ENCODE data around the gene SYT8. TPM values are rescaled to one million over a fixed set of nuclear protein-coding genes. Genes with fewer than 3 reads are reported as not detected.
"Not testable (repeated sequence)": the region's sequence is repeated elsewhere in the genome, so short reads cannot be mapped to it uniquely, and the experiment has no call there.

SYT8 gene
- total RNA-seq, 5 donors from 2014 or later (not counting 1 experiment from before 2014, with no cell fraction given), result not detected

DNA sequence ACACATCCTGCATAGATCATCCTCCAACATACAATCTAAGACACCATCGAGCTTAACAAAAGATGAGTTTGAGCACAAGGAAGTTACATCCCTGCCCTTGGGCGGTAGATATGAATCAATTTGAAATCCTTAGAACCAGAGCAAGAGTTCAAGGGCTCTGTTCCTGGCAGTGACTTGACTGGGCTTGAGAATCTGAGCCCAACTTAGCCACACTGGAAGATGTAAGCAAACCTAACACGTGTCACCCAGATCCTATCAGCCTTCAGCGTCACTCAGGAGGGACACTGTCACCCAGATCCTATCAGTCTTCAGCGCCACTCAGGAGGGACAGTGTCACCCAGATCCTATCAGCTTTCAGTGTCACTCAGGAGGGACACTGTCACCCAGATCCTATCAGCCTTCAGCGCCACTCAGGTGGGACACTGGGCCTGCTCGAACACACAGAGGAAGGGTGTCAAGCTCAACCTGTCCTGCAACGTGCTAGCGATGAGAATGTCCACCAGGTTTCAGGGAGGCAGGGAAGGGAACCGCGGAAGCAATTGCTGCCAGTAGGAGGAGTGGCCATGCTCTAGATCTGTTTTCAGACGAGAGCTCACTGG lies 38.3 kb upstream of the SYT8 start:
- Mint-ChIP-seq H3K27ac (no peak overlapping the region), H3K4me1 (peaks cover 0 to 7% (median 6%) of the 10 kb centered on the region in 3 donors), H3K4me3 (no peak overlapping the region), H3K36me3 (peaks cover 2% of the 10 kb centered on the region), H3K9me3 (peaks cover 0 to 6% (median 0%) of the 10 kb centered on the region in 3 donors), H3K27me3 (peaks cover 18 to 35% of the 10 kb centered on the region in 2 donors)
- no peak overlapping the region for H3K27ac ChIP-seq (ENCODE audit: low read length)
- WGBS (ENCODE audit: insufficient coverage), result 80% methylated on average over 12 of the region's 12 CpGs
- ChIA-PET POLR2A (interaction anchor here in 1 of 2 donors (0.5 kb wide), 1 partner anchor 10 kb away, joined by 4 read pairs; no protein-coding TSS in a partner anchor), CTCF (no interaction called here)
- no peaks in the 10 kb centered on the region for H3K36me3 ChIP-seq (ENCODE audit: control insufficient read depth in 2 of 2, extremely low read depth in 1 of 2, insufficient read depth in 1 of 2, low read length in 1 of 2)
- no peak overlapping the region for H3K4me3 ChIP-seq (ENCODE audit: control insufficient read depth in 1 of 2, extremely low read depth in 1 of 2, low read length in 1 of 2)
- H3K9me3 ChIP-seq, result no peaks in the 10 kb centered on the region
- ATAC-seq (replicated peaks in 1 of 4), result no peak
- no peak for DNase-seq
- H3K27me3 ChIP-seq (replicated peaks in 1 of 2; ENCODE audit: control insufficient read depth in 2 of 2, extremely low read depth in 1 of 2, insufficient read depth in 2 of 2, low read length in 1 of 2), result peaks cover 0 to 30% of the 10 kb centered on the region in 2 experiments
- H3K4me1 ChIP-seq (ENCODE audit: control insufficient read depth in 1 of 2, extremely low read depth in 1 of 2, insufficient read depth in 2 of 2, low read length in 2 of 2), result peaks cover 0 to 4% of the 10 kb centered on the region in 2 experiments

GRCh38 chr11:1797391-1798125 lies 37.2 kb upstream of the SYT8 start:
- Histone ChIP-seq H3K27me3 (replicated peaks in 1 of 2; ENCODE audit: control insufficient read depth in 2 of 2, extremely low read depth in 1 of 2, insufficient read depth in 2 of 2, low read length in 1 of 2) (peaks cover 0 to 31% of the 10 kb centered on the region in 2 experiments), H3K9me3 (no peaks in the 10 kb centered on the region), H3K4me3 (ENCODE audit: control insufficient read depth in 1 of 2, extremely low read depth in 1 of 2, low read length in 1 of 2) (no peak overlapping the region), H3K27ac (ENCODE audit: low read length) (no peak overlapping the region), H3K36me3 (ENCODE audit: control insufficient read depth in 2 of 2, extremely low read depth in 1 of 2, insufficient read depth in 1 of 2, low read length in 1 of 2) (no peaks in the 10 kb centered on the region), H3K4me1 (ENCODE audit: control insufficient read depth in 1 of 2, extremely low read depth in 1 of 2, insufficient read depth in 2 of 2, low read length in 2 of 2) (no peaks in the 10 kb centered on the region)
- POLR2A ChIA-PET, result no interaction called here
- Mint-ChIP-seq H3K4me1 (peaks cover 0 to 4% (median 4%) of the 10 kb centered on the region in 3 donors), H3K27me3 (peaks cover 18 to 32% of the 10 kb centered on the region in 2 donors), H3K36me3 (peaks cover 1% of the 10 kb centered on the region), H3K9me3 (peaks cover 0 to 4% (median 0%) of the 10 kb centered on the region in 3 donors), H3K4me3 (no peak overlapping the region), H3K27ac (no peak overlapping the region)
- CTCF ChIA-PET, result no interaction called here
- DNase-seq, result no peak
- 89% methylated on average over 8 of the region's 14 CpGs for WGBS (ENCODE audit: insufficient coverage)
- ATAC-seq (replicated peaks in 1 of 4), result no peak

GRCh38 chr11:1803246-1803645 lies 31.5 kb upstream of the SYT8 start:
- Histone ChIP-seq H3K36me3 (ENCODE audit: control insufficient read depth in 2 of 2, extremely low read depth in 1 of 2, insufficient read depth in 1 of 2, low read length in 1 of 2) (no peaks in the 10 kb centered on the region), H3K4me1 (ENCODE audit: control insufficient read depth in 1 of 2, extremely low read depth in 1 of 2, insufficient read depth in 2 of 2, low read length in 2 of 2) (no peaks in the 10 kb centered on the region), H3K27me3 (replicated peaks in 1 of 2; ENCODE audit: control insufficient read depth in 2 of 2, extremely low read depth in 1 of 2, insufficient read depth in 2 of 2, low read length in 1 of 2) (peaks cover 0 to 32% of the 10 kb centered on the region in 2 experiments), H3K27ac (ENCODE audit: low read length) (no peak overlapping the region), H3K9me3 (no peaks in the 10 kb centered on the region), H3K4me3 (ENCODE audit: control insufficient read depth in 1 of 2, extremely low read depth in 1 of 2, low read length in 1 of 2) (no peak overlapping the region)
- Mint-ChIP-seq H3K27me3 (peaks cover 22 to 33% of the 10 kb centered on the region in 2 donors), H3K36me3 (no peaks in the 10 kb centered on the region), H3K27ac (no peak overlapping the region), H3K4me3 (no peak overlapping the region), H3K9me3 (no peaks in the 10 kb centered on the region), H3K4me1 (no peaks in the 10 kb centered on the region)
- POLR2A ChIA-PET, result interaction anchor here in 1 of 2 donors (0.6 kb wide), 1 partner anchor 382 kb away, joined by 3 read pairs; no protein-coding TSS in a partner anchor
- DNase-seq (no peak), ATAC-seq (replicated peaks in 1 of 4) (no peak)
- CTCF ChIA-PET, result no interaction called here
- WGBS (ENCODE audit: insufficient coverage), result 92% methylated on average over 20 of the region's 20 CpGs

DNA sequence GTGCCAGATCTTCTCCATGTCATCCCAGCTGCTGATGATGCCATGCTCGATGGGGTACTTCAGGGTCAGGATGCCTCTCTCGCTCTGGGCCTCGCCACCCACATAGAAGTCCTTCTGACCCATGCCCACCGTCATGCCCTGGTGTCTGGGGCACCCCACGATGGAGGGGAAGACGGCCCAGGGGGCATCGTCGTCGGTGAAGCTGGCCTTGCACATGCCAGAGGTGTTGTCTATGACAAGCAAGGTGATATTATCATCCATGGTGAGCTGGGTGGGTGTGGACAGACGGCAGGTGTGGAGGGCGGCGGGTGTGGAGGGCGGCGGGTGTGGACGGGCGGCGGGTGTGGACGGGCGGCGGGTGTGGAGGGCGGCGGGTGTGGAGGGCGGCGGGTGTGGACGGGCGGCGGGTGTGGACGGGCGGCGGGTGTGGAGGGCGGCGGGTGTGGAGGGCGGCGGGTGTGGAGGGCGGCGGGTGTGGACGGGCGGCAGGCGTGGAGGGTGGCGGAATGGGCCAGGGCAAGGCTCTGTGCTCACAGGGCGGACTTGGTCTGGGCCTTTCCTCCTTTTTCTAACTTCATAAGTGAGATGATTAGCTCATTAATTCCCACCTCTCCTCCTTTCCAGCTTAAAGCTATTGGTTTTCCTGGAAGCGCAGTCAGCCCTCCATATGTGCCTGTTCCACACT lies 30.8 kb upstream of the SYT8 start:
- H3K9me3 ChIP-seq; H3K4me1 Mint-ChIP-seq; H3K27ac ChIP-seq (ENCODE audit: low read length); H3K36me3 Mint-ChIP-seq; CTCF ChIA-PET; H3K4me3 ChIP-seq (ENCODE audit: control insufficient read depth in 1 of 2, extremely low read depth in 1 of 2, low read length in 1 of 2); H3K36me3 ChIP-seq (ENCODE audit: control insufficient read depth in 2 of 2, extremely low read depth in 1 of 2, insufficient read depth in 1 of 2, low read length in 1 of 2); H3K27ac Mint-ChIP-seq; H3K4me1 ChIP-seq (ENCODE audit: control insufficient read depth in 1 of 2, extremely low read depth in 1 of 2, insufficient read depth in 2 of 2, low read length in 2 of 2); DNase-seq; ATAC-seq (replicated peaks in 1 of 4); H3K4me3 Mint-ChIP-seq; H3K9me3 Mint-ChIP-seq: not testable (repeated sequence)
- H3K27me3 ChIP-seq (replicated peaks in 1 of 2; ENCODE audit: control insufficient read depth in 2 of 2, extremely low read depth in 1 of 2, insufficient read depth in 2 of 2, low read length in 1 of 2), result peaks cover 0 to 32% of the 10 kb centered on the region in 2 experiments
- POLR2A ChIA-PET, result interaction anchor here in 1 of 2 donors (0.6 kb wide), 1 partner anchor 381 kb away, joined by 3 read pairs; no protein-coding TSS in a partner anchor
- 91% methylated on average over 10 of the region's 42 CpGs for WGBS (ENCODE audit: insufficient coverage)
- peaks cover 19 to 28% of the 10 kb centered on the region in 2 donors for H3K27me3 Mint-ChIP-seq

- H3K27ac ChIP-seq (ENCODE audit: low read length), result no peak overlapping the region
- peaks cover under 1 to 22% of the 10 kb centered on the region in 2 experiments for H3K27me3 ChIP-seq (replicated peaks in 1 of 2; ENCODE audit: control insufficient read depth in 2 of 2, extremely low read depth in 1 of 2, insufficient read depth in 2 of 2, low read length in 1 of 2)
- H3K4me1 Mint-ChIP-seq, result no peaks in the 10 kb centered on the region
- CTCF ChIA-PET, result no interaction called here
- no peaks in the 10 kb centered on the region for H3K4me1 ChIP-seq (ENCODE audit: control insufficient read depth in 1 of 2, extremely low read depth in 1 of 2, insufficient read depth in 2 of 2, low read length in 2 of 2)
- H3K27ac Mint-ChIP-seq, result no peak overlapping the region
- POLR2A ChIA-PET, result no interaction called here
- H3K27me3 Mint-ChIP-seq, result peaks cover 19 to 28% of the 10 kb centered on the region in 2 donors
- DNase-seq (no peak), ATAC-seq (replicated peaks in 1 of 4) (no peak)
- H3K36me3 Mint-ChIP-seq, result no peaks in the 10 kb centered on the region
- H3K4me3 ChIP-seq (ENCODE audit: control insufficient read depth in 1 of 2, extremely low read depth in 1 of 2, low read length in 1 of 2), result no peak overlapping the region
- H3K4me3 Mint-ChIP-seq, result no peak overlapping the region
- H3K9me3 ChIP-seq, result no peaks in the 10 kb centered on the region
- WGBS (ENCODE audit: insufficient coverage), result 92% methylated on average over 8 of the region's 15 CpGs
- no peaks in the 10 kb centered on the region for H3K36me3 ChIP-seq (ENCODE audit: control insufficient read depth in 2 of 2, extremely low read depth in 1 of 2, insufficient read depth in 1 of 2, low read length in 1 of 2)
- no peaks in the 10 kb centered on the region for H3K9me3 Mint-ChIP-seq
Measured at GRCh38 chr11:1805525-1805924, 29.3 kb upstream of the SYT8 start.

GRCh38 chr11:1807264-1807995 lies 27.4 kb upstream of the SYT8 start:
- H3K36me3 Mint-ChIP-seq, result no peaks in the 10 kb centered on the region
- H3K27ac ChIP-seq (ENCODE audit: low read length), result no peak overlapping the region
- H3K4me3 ChIP-seq (ENCODE audit: control insufficient read depth in 1 of 2, extremely low read depth in 1 of 2, low read length in 1 of 2), result no peak overlapping the region
- H3K27ac Mint-ChIP-seq, result no peak overlapping the region
- no peak overlapping the region for H3K4me3 Mint-ChIP-seq
- ATAC-seq (replicated peaks in 1 of 4) (no peak), DNase-seq (no peak)
- no peaks in the 10 kb centered on the region for H3K9me3 Mint-ChIP-seq
- POLR2A ChIA-PET, result interaction anchor here in 1 of 2 donors (0.6 kb wide), 1 partner anchor 76 kb away, joined by 3 read pairs; no protein-coding TSS in a partner anchor
- no peaks in the 10 kb centered on the region for H3K36me3 ChIP-seq (ENCODE audit: control insufficient read depth in 2 of 2, extremely low read depth in 1 of 2, insufficient read depth in 1 of 2, low read length in 1 of 2)
- no peaks in the 10 kb centered on the region for H3K9me3 ChIP-seq
- no peaks in the 10 kb centered on the region for H3K4me1 ChIP-seq (ENCODE audit: control insufficient read depth in 1 of 2, extremely low read depth in 1 of 2, insufficient read depth in 2 of 2, low read length in 2 of 2)
- H3K4me1 Mint-ChIP-seq, result no peaks in the 10 kb centered on the region
- CTCF ChIA-PET, result no interaction called here
- H3K27me3 Mint-ChIP-seq, result peaks cover 15 to 26% of the 10 kb centered on the region in 2 donors
- 68% methylated on average over 3 of the region's 14 CpGs for WGBS (ENCODE audit: insufficient coverage)
- peaks cover 5 to 22% of the 10 kb centered on the region in 2 experiments for H3K27me3 ChIP-seq (replicated peaks in 1 of 2; ENCODE audit: control insufficient read depth in 2 of 2, extremely low read depth in 1 of 2, insufficient read depth in 2 of 2, low read length in 1 of 2)

All from T-cell (primary cell).